ENCODE results near the gene LILRB5. TPM values are rescaled to one million over a fixed set of nuclear protein-coding genes. Genes with fewer than 3 reads are reported as not detected.

LILRB5 gene
- total RNA-seq, 1 experiment from 2014 or later = not detected

GRCh38 chr19:54299126-54299498 is 42.0 kb upstream of the LILRB5 start:
- no peak for DNase-seq (ENCODE audit: low read depth, low spot score)
- no peaks in the 10 kb centered on the region for H3K36me3 ChIP-seq (ENCODE audit: control insufficient read depth in 1 of 2, insufficient read depth in 2 of 2, low read length in 2 of 2)
- no peaks in the 10 kb centered on the region for H3K4me1 ChIP-seq (ENCODE audit: control insufficient read depth in 1 of 2, insufficient read depth in 2 of 2, low read length in 2 of 2)
- BruUV-seq (replicated peaks) = no TSS peak
- ATAC-seq = no peak
- no peak overlapping the region for H3K27ac ChIP-seq (ENCODE audit: low read depth, low read length)
- H4K20me1 ChIP-seq (ENCODE audit: insufficient read depth) = no peaks in the 10 kb centered on the region
- H2AFZ ChIP-seq (ENCODE audit: low read depth, low read length, poor library complexity, severe bottlenecking) = no peak overlapping the region
- no peaks in the 10 kb centered on the region for H3K9me2 ChIP-seq (ENCODE audit: insufficient read depth)
- H3K9me3 ChIP-seq (ENCODE audit: control insufficient read depth in 1 of 2, insufficient read depth in 1 of 2, low read depth in 1 of 2, low read length in 2 of 2) = no peaks in the 10 kb centered on the region; a peak in 1 of 4 replicates
- ChIA-PET CTCF (interaction anchor here (0.8 kb wide), 1 partner anchor 33 kb away, joined by 3 read pairs; no protein-coding TSS in a partner anchor), RAD21 (ENCODE audit: low non-redundant PET in 1 of 2, low total read pairs in 2 of 2, uncharacterized antibody in 2 of 2, unreplicated experiment in 2 of 2) (no interaction called here), POLR2A (no interaction called here)
- intact Hi-C loops (cut with micrococcal nuclease) = loop anchor here (5.0 kb wide), 1 partner anchor 333 kb away; the partner anchor contains the start of gene LILRB1
- H3K79me2 ChIP-seq (ENCODE audit: insufficient read depth, low read length) = no peaks in the 10 kb centered on the region
- H3K27me3 ChIP-seq (ENCODE audit: insufficient read depth, low read length) = peaks cover 42% of the 10 kb centered on the region
- no peak for TF ChIP-seq ZBTB33 (IDR thresholded peaks at IDR 0.05; ENCODE audit: extremely low read depth, insufficient replicate concordance, low read length)
- no peak for TF ChIP-seq ELF1 (IDR thresholded peaks at IDR 0.05; ENCODE audit: borderline replicate concordance, low read depth)
- TF ChIP-seq EZH2phosphoT487 (IDR thresholded peaks at IDR 0.05; ENCODE audit: borderline replicate concordance) = no peak
- TF ChIP-seq RAD21 (IDR thresholded peaks at IDR 0.05; ENCODE audit: low read depth) = no peak
- TF ChIP-seq CTCF (IDR thresholded peaks at IDR 0.05 in 2 of 3, conservative IDR thresholded peaks at IDR 0.05 in 1 of 3; ENCODE audit: borderline replicate concordance in 1 of 3, insufficient read depth in 1 of 3, low read depth in 2 of 3, low read length in 2 of 3) = no peak
- TF ChIP-seq CBX3 (IDR thresholded peaks at IDR 0.05; ENCODE audit: low read depth) = no peak
- TF ChIP-seq REST (IDR thresholded peaks at IDR 0.05; ENCODE audit: low read depth) = no peak
- no peak for TF ChIP-seq SP1 (IDR thresholded peaks at IDR 0.05; ENCODE audit: low read depth)
- no peak for TF ChIP-seq ZNF274 (IDR thresholded peaks at IDR 0.05; ENCODE audit: low read depth, low read length)
- no peak for TF ChIP-seq POLR2A (IDR thresholded peaks at IDR 0.05; ENCODE audit: borderline replicate concordance, extremely low read depth, insufficient read depth, insufficient read length)
- no peak for TF ChIP-seq MAX (IDR thresholded peaks at IDR 0.05)
- TF ChIP-seq SIN3A (IDR thresholded peaks at IDR 0.05; ENCODE audit: low read depth) = no peak
- no peak overlapping the region for H3K4me3 ChIP-seq (replicated peaks in 1 of 2; ENCODE audit: low read depth in 1 of 2, low read length in 2 of 2)
- H3K9ac ChIP-seq (ENCODE audit: low read length) = no peak overlapping the region
- H3K4me2 ChIP-seq (ENCODE audit: low read length) = no peak overlapping the region

All from HCT116 (cell line).